Measurements from ENCODE around the gene SLC38A3.
"Not testable (repeated sequence)": the region's sequence is repeated elsewhere in the genome, so short reads cannot be mapped to it uniquely, and the experiment has no call there.

Gene SLC38A3

DNA sequence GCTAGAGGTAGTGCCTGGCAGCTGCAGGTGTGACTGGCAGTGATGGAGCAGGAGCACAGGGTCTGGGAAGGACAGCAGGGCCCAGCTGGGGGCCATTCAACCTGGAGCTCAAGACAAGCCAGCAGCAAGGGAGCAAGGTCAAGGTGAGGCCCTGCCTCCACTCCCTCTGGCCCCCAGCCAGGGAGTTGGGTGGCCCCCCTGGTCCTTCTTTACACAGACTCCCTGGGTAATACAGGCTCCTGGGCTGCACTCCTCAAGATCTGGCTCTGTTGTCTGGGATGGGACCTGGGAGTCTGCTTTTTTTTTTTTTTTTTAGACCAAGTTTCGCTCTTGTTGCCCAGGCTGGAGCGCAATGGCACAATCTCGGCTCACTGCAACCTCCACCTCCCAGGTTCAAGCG lies 45.4 kb downstream of the SLC38A3 start:
- no peak for DNase-seq (ENCODE audit: low read depth)

DNA sequence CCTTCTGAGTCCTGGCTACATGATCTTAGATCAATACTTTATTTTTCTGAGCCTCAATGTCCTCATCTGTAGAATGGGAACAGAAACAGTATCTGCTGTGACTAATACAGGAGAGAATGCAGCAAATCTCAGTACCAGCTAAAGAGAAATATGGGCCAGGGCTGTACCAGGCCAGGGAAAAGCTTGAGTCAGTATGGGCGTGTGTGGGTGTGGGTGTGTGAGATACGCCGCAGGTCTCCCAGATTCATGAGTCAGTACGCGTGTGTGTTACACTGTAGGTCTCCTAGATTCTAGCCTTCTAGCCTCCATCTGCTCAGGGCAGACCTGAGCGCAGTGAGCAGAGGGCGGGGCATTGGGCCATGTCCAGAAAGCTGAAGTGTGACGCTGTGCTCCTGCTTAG lies 46.1 kb downstream of the SLC38A3 start:
- DNase-seq (ENCODE audit: low read depth), result no peak

DNA sequence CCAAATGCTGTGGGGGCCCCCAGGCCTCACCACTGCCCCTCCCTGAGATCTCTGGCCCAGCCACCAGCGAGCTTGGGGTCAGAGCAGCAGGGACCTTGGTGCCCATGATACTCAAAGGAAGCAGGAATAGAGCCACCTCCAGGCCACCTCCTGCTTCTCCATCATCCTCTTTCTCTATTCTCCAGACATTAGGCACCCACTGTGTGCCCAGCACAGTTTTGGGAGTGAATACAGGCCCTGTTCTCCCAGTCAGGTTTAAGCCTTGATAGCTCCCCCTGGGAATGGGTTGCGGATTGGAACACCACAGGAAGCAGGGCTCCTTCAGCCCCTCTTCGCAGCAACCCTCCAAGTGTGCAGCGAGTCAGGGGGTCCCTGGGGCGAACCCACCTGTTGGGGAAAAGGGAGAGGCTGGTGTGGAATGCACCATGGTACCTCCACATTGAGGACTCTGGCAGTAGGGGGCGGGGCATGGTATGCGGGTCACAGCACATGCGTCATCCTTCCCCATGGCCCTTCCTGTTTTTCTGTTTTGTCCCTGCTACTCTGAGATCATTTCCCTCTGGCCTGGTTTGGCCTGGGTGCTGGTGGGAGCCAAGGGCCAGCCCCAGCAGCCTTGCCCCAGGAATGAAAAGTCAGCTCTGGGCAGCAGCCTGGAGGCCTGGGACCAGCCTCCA lies 49.6 kb downstream of the SLC38A3 start:
- no peak for DNase-seq (ENCODE audit: low read depth)

DNA sequence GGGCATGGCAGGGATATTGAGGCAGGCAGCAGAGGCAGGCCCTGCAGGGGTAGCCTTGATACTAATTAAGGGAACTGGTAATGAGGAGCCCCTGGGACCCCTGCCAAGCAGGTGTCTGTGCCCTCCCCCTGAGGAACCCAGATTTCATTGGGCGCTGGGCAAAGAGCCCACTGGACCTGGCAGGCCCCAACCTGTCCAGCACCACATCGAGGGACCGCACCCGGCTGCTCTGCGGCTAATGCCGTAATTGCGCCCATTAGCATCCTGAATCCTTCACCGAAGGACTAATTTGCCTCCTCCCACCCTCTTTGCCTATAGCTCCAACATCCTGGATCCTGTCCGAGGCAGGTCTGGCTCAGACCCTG lies 50.2 kb downstream of the SLC38A3 start:
- no peak for DNase-seq (ENCODE audit: low read depth)

DNA sequence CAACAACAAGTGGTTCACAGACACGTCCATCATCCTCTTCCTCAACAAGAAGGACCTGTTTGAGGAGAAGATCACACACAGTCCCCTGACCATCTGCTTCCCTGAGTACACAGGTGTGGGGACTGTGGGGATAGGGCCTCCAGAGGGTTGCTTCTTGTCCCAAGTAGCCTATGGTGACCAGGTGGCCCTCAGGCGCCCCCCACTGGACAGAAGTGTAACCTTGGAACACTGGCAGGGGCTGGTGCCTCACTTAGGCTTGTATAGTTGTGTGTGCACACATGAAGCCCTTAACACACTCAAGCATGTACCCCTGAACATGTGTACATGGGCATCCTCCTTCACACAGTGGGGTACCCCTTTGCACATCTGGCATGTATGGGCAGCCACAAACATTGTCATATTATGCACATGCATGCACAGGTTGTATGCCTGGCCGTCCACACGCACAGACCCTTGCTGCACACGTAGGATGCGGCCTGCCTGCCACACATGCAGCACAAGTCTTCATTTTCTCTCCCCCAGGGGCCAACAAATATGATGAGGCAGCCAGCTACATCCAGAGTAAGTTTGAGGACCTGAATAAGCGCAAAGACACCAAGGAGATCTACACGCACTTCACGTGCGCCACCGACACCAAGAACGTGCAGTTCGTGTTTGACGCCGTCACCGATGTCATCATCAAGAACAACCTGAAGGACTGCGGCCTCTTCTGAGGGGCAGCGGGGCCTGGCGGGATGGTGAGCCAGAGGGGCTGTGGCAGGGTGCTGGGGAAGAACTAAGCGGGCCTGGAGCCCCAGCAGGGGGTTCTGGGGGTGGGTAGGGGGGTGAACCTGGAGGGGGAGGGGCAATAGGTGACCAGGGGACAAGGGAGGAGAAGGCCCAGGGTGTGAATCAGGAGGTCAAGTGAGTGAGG lies 52.2 kb downstream of the SLC38A3 start:
- no peak for DNase-seq (ENCODE audit: low read depth)

DNA sequence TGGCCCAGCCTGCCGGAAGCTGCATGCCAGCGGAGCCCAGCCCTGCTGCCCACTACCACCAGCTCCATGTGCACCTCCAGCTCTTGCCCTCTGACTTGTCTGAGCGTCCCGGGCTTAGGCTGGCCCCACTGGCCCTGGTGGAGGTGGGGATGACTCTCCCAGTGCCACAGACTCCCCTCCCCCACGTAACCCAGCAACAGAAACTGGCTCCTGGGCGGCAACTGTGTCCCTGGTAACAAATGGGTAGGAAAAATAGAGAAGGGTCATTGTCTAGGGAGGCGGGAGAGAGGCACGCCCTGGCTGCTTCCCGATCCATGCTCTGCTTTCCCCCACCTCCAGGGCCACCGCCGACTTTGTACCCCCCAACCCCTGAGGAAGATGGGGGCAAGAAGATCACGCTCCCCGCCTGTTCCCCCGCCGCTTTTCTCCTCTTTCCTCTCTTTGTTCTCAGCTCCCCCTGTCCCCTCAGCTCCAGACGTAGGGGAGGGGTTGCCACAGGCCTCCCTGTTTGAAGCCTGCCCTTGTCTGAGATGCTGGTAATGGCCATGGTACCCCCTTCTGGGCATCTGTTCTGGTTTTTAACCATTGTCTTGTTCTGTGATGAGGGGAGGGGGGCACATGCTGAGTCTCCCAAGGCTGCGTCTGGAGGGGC lies 53.1 kb downstream of the SLC38A3 start:
- DNase-seq (ENCODE audit: low read depth), result no peak

DNA sequence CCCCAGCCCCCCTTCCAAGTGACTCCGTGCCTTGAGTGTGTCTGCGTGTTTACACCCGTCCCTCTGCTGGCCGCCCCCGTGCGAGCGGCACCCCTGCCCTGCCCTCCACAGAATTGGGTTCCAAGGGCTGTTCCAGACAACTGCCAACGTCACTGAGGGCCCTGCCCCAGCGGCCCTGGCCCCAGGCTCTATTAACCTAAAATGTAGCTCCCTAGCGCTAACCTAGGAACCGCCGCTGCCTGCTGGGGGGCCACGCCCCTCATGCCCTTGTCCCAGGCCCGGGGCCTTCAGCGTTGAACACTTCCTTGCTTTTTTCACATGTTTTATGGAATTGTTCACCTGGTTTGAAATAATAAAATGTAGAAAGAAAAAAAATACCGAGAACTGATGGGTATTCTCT lies 53.9 kb downstream of the SLC38A3 start:
- DNase-seq (ENCODE audit: low read depth), result no peak

DNA sequence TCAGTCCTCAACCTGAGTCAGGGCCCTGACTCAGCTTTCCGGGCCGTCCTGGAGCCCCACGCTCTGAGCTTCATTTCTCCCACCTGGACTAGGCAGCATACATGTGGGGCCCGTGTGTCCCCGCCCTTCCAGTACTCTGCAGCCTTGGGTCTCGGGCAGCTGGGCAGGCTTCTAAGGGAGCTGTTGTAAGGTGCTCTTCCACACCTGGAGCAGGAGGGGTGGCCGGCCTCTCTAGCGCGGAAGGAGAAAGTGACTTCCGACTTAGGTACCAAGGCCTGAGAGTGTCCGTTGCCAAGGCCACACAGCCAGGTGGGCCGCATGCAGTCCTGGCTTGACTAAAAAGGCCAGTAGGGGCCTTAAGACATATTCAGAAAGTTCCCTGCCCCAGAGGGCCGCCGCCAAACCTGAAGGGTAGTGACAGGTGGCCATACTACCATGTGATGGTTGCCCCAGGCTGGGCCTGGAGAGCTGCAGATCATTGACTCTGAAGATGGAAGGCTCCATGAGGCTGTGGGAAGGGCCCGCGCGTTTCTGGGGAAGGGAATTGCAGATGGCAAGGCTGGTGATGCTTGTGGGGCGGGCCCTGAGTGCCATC lies 54.5 kb downstream of the SLC38A3 start:
- DNase-seq (ENCODE audit: low read depth), result no peak

GRCh38 chr3:50260027-50260941 lies 55.2 kb downstream of the SLC38A3 start:
- DNase-seq (ENCODE audit: low read depth), result peak; percentile 67

GRCh38 chr3:50260942-50261441 lies 55.9 kb downstream of the SLC38A3 start:
- no peak for DNase-seq (ENCODE audit: low read depth)

- no peak for DNase-seq (ENCODE audit: low read depth)
These were observed 56.4 kb downstream of the SLC38A3 start for GRCh38 chr3:50261505-50261904.

DNA sequence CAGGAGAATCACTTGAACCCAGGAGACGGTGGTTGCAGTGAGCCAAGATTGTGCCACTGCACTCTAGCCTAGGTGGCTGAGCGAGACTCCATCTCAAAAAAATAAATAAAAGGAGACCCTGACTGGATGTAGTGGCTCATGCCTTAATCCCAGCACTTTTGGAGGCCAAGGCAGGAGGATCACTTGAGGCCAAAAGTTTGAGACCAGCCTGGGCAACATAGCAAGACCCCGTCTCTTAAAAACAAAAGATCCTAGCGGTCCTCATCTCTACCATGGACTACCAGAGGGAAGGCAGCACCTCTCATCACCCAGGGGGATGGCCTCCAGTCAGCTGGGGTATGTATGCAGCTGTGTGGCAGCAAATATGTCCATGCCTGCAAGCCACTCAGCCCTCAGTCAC lies 57.1 kb downstream of the SLC38A3 start:
- DNase-seq (ENCODE audit: low read depth), result not testable (repeated sequence)

DNA sequence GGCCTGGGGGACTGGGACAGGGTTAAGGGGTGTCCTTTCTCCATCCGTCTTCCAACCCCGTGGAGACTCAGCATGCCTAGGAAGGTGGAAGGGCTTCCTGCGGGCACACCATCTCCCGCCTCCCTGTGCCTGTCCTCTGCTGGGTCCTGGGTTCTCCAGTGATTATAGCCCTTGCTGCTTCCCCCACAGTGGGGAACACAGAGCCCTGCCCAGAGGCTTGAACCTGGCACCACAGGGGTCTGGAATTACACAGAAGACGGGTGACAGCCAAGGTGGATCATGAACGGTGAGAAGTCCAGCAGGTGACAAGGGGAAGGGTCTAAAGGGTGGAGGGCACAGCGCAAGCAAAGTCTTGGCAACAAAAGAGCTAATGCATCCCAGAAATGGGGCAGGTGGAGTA lies 57.7 kb downstream of the SLC38A3 start:
- DNase-seq (ENCODE audit: low read depth), result no peak

GRCh38 chr3:50263478-50264382 lies 58.7 kb downstream of the SLC38A3 start:
- DNase-seq (ENCODE audit: low read depth), result no peak

GRCh38 chr3:50264383-50264963 lies 59.4 kb downstream of the SLC38A3 start:
- DNase-seq (ENCODE audit: low read depth), result no peak

DNA sequence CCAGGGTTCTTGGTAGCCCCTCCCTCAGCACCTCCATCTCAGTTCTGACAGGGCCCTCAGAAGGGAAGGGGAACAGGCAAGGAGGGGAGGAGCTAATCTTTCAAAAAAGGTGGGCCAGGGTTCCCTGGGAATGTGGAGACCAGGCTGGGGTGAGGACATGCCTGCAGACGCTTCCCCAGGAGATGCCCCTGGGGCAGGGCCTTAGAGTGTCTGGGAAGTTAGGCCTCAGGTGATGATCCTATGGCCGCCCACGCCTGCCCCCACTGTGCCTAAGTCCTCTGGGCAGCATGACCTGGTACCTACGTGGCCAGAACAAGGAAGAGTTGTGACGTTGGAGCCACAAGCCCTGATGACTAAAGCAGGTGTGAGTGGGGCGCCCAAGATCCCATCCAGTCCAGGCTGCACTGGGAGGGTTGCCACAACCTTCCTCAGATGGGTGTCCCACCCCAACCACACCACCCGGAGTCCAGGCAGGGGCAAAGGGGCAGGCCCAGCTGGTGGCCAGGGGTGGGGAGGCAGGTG lies 60.0 kb downstream of the SLC38A3 start:
- no peak for DNase-seq (ENCODE audit: low read depth)

DNA sequence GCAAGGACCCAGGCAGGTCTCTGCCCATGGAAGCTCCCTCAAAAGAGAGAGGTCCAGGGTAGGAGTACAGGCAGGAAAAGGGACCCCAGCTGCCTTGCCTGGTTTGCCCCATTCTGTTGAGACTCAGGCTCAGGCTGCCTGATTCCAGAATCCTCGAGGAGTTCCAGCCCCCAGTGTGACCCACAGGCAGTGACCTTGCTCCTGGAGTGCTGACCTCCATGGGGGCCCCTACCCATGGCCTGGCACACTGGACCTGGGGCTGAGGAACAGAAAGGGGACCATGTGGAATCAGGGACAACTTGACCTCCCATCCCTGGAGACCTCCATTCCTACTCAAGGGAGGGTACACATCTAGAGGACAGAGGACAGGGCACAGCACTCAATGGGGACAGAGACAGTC lies 60.5 kb downstream of the SLC38A3 start:
- no peak for DNase-seq (ENCODE audit: low read depth)

GRCh38 chr3:50266017-50266416 lies 60.9 kb downstream of the SLC38A3 start:
- DNase-seq (ENCODE audit: low read depth), result no peak

DNA sequence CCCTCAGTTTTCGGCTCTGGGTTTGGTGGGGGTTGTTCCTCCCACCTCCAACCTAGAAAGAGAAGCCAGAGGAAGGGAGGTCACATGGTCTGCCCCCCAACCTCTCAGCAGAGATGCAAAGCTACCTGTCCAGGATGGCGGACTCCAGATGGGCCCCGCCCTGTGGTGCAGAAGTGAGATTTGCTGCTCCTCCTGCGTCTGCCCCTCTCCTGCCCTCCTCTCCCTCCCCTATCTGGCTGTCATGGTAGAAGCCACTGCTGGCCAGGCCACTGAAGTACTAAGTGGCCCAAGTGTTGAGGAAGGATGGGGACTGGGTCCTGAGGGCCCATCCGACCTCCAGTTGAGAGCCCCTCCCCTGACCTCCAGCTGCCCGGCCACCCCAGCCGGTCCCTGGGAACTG lies 61.8 kb downstream of the SLC38A3 start:
- no peak for DNase-seq (ENCODE audit: low read depth)
